NCI-H128 (cell line): ENCODE results near the gene FLG2.

Experiments used
- DNase-seq: peaks from one replicate; lab custom pipeline; 2025; ENCODE audit not compliant: unreplicated experiment; lab: John Stamatoyannopoulos, UW

The FLG2 gene

DNA sequence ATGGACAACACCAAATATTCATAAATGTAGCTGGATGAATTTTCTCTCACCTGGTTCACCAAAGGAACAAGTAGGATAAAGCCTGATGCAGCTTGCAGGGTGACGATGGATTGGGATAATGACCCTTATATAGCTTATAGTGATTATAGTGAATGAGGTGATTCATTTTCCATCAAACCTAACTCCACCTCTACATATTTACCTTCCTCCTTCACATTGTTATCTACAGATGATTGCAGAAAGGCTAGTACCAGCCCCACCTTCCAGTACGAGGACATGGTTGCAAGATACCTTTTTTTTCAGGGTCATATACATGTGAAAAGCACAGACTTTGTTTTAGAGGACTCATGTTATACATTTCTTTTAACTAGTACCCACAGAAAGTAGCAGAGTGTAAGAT lies at the start of gene FLG2:
Gene FLG2, minus strand, starts transcription at position 101 of the 400 bp plus-strand sequence. CDS start 1,122 bp downstream, outside the sequence.
- DNase-seq, result no peak

DNA sequence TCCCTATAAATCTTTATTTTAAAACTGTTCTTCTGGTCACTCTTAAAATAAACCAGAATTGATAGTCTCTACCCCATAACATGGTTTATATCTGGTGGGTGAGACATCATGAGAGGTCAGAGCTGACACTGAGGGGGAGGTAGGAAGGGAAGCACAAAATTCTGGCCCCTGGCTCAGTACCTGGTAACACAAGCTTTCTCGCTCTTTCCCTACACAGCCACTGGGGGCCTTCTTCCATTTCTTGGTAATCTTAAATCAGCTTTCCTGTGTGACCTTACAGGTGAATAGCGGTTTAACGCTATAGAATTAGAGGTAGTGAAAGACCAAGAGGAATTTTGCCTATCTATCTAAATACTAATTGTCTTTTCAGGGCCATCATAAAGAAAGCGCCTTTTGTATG lies 48.9 kb upstream of the FLG2 start:
- DNase-seq, result no peak

GRCh38 chr1:152398812-152399698 lies 39.2 kb upstream of the FLG2 start:
- DNase-seq, result no peak

DNA sequence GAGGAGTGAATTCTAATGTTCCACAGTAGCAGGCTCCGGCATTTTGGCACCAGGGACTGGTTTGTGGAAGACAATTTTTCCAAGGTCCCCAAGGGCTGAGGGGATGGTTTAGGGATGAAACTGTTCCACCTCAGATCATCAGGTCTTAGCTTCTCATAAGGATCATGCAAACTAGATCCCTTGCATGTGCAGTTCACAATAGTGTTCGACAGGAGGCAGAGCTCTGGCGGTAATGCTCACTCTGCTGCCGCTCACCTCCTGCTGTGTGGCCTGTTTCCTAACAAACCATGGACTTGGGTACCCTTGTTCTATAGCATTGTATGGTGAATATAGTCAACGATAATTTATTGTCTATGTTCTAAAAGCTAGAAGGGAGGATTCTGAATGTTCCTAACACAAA lies 37.7 kb upstream of the FLG2 start:
- no peak for DNase-seq

- DNase-seq, result no peak
Measured at GRCh38 chr1:152394151-152394550, 34.3 kb upstream of the FLG2 start.

DNA sequence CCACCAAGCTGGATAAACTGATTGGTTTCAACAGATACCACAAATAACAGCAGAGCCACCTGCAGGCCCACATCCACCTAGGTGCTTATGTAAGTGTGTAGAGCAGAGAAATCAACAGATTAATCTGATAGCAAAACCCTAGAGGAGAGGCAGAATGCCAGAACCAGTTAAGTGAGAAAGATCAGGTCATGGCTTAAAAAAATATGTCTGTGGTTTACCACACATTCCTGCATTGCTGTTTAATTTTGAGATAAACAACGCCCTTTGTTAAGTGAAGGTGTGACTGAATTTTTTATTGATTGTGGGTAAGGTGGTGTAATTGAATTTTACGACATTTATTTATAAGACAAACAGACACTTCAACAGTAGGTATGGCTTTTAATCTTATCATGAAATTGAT lies 33.1 kb upstream of the FLG2 start:
- no peak for DNase-seq

DNA sequence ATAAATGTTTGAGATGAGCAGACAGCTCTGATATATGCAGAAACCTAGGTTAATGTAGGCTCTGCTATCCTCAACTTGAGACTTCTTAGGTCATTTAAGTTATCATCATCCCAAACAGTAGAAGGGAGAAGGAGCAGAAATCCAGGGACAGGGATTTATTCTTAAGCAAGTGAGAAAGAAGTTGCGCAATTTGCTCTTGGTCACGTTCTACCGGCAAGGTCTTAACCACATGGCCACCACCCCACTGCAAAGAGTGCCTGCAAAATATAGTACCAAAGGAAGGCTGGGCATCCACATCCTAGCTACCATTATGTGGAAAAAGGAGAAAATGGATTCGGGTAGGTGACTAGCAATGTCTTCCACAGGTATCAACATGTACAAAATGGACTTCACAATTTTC lies 29.1 kb upstream of the FLG2 start:
- no peak for DNase-seq

DNA sequence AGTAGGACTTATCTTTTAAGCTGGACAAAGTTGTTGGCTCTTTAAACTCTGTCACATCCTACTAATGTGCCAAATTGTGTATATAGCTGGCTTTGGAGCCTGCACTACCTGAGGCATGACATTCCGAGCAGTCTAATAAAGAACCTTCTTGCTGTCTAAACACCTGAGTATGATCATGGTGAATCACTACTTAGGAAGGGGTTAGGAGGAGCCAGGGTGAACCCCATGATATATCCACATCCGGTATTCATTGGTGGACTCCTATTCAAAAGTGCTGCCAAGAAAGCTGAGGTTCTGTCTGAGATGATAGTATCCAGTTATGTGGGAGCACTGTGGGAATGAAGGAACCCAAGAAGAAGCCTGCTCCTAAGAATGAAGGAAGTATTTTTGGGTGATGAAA lies 27.1 kb upstream of the FLG2 start:
- DNase-seq, result no peak

GRCh38 chr1:152380932-152381331 lies 21.1 kb upstream of the FLG2 start:
- DNase-seq, result no peak

DNA sequence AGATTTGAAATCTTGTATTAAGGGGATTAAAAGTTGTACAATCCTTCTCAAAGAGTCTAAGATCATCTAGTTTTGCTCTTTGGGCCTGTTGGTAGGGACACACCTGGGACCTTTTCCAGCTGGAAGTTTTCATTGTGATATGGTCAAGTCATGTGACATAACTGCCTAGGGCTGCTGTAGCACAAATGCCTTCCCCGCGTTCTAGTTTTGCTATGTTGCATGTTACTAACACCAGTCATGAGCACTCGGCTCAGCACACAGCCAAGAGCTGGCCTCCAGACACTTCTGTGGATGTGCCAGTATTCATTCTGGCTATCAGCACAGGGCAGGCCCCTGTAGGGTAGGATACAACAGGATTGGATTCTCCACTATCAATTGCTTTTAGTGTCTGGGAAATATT lies 14.6 kb upstream of the FLG2 start:
- DNase-seq, result no peak

- DNase-seq, result no peak
Measured at GRCh38 chr1:152372672-152373071, 12.9 kb upstream of the FLG2 start.

GRCh38 chr1:152367436-152367835 lies 7.6 kb upstream of the FLG2 start:
- no peak for DNase-seq

- DNase-seq, result no peak
Measured at GRCh38 chr1:152356736-152357135, 3.1 kb downstream of the FLG2 start.

- no peak for DNase-seq
Measured at GRCh38 chr1:152349611-152350010, 10.2 kb downstream of the FLG2 start.

GRCh38 chr1:152348447-152348846 lies 11.4 kb downstream of the FLG2 start:
- DNase-seq, result no peak

DNA sequence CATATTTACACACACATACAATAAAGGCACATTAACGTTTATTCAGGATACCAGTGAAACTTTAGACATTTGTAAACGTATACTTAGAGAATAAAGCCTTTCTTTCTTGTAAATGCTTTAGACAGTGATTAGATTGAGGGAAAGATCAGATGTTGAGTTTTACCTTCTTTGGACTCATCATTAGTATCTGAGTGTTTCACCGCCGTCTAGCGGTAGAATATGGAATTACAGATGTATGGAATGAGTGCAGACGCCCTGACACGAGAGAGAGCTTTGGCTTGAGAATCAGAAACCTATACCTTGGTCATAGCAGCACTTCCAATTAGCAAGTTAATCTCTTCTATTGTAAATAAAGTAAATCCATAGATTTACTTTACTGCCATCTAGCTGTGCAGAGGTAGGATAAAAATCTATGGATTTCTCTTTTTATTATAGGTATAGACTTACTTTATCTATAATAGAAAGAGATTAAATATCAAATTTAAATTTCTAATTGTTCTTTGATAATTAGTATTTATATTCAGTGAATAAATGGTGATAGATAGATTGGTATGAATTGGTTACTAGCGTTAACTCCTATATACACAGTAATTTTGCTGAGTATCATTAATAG lies 12.6 kb downstream of the FLG2 start:
- DNase-seq, result no peak

DNA sequence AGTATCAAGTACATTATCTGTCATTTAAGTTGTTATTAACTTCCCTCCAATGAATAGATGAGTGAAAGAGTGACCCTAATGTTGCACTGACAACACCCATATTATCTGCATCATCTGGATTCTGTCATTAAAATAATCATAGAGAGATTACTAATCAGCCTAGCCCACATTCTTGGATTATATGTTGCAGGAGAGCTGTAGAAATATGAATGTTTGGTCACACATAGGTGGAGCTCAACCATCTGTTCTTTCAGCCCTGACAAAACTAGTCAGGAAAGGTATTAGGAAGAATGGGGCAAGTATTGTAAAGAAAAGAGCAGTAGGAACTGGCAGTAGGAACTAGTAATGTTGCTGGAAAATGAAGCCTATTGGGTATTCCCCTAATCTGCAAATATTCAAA lies 15.4 kb downstream of the FLG2 start:
- no peak for DNase-seq

DNA sequence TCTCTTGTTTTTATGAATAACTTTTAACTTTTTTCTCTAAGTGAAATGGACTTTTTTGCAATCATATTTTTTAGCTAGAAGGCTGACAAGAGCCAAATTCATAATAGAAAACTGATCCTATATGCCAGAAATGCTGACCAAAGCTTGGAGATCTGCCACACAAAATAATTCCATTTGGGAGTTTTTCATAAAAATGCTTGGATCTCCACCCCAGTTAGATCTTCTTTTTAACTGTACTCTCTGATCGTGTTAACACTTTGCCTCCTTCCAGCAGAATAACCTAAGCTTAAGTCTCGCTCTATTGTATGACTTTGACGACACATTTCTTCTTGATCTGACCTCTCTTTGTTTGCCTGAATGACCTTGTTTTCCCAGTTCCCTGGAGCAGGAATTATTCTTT lies 16.8 kb downstream of the FLG2 start:
- DNase-seq, result no peak

- DNase-seq, result no peak
Measured at GRCh38 chr1:152335399-152335798, 24.4 kb downstream of the FLG2 start.

DNA sequence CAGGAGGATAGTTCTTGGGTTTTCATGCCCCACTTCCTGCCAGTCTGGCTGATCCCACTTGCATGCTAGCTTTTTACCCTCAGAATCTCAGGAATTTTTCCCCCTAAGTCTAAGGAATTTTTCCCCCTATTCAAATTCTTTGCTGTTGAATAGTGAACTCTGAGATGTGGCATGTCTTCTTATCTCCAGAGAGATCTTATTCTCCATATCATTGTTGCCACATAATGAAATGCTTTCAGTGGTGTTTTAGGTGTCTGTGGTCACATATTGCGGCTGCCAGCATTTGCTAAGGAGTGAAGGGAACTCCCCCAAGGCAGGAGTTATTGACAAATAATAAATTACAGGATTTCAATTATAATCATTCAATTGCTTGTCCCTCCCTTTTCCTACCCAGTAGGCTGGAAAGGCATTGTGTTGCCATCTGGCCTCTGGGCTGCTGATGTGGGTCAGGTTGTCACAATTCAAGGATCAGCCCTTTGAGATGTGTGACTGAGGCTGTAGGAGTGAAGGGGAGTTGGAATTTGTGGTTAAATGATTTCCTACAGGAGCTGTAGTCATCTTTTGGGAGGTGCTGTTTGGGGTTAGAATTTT lies 30.9 kb downstream of the FLG2 start:
- DNase-seq, result no peak

DNA sequence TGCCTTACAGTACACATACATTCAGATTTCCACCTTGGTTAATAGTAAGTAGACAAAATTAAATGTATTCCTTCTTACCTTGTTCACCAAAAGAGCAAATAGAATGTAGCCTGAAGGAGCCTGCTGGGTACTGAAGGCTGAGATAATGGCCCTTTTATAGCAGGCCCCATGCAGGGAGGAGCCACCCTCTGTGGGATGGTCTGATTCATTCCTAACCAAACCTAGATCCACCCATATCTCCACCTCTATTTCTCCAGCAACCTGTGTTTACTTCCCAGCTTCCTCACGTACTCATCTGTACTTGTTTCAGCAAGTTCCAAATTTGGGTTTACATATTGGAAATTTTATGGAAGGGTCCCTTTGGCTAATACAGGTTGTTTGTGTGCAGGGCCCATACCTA lies 34.7 kb downstream of the FLG2 start, which contains the start of gene FLG:
Gene FLG, minus strand, starts transcription at position 129 of the 400 bp plus-strand sequence. CDS start 9,783 bp downstream, outside the sequence.
- no peak for DNase-seq

DNA sequence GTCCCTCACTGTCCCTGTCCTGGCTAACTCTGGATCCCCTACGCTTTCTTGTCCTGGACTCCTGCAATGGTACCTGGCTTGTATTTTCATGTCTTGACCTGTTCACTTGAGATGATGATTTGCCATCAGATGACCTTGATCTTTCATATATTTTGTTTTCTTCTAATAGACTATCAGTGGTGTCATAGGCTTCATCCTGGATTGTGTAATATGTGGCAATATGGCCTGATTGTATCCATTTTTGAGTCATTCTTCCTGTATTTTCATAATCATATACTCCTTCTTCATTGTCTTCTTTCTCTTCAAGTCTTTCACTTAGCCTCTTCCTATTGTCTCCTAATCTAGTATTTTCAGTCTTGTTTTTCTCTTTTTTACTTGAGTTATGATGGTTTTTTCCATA lies 45.8 kb downstream of the FLG2 start:
- no peak for DNase-seq
